NCI-H2171 treated with DMSO at 0.1 percent for 48 hours (cell line): Measurements from ENCODE around the gene CPA1.
A peak's percentile ranks its signal among the peaks of the same experiment; 100 is the strongest.
"Not testable (repeated sequence)": the region's sequence is repeated elsewhere in the genome, so short reads cannot be mapped to it uniquely, and the experiment has no call there.

Experiments used
- DNase-seq: peaks from one replicate; lab custom pipeline; 2025; lab: John Stamatoyannopoulos, UW

The CPA1 gene

DNA sequence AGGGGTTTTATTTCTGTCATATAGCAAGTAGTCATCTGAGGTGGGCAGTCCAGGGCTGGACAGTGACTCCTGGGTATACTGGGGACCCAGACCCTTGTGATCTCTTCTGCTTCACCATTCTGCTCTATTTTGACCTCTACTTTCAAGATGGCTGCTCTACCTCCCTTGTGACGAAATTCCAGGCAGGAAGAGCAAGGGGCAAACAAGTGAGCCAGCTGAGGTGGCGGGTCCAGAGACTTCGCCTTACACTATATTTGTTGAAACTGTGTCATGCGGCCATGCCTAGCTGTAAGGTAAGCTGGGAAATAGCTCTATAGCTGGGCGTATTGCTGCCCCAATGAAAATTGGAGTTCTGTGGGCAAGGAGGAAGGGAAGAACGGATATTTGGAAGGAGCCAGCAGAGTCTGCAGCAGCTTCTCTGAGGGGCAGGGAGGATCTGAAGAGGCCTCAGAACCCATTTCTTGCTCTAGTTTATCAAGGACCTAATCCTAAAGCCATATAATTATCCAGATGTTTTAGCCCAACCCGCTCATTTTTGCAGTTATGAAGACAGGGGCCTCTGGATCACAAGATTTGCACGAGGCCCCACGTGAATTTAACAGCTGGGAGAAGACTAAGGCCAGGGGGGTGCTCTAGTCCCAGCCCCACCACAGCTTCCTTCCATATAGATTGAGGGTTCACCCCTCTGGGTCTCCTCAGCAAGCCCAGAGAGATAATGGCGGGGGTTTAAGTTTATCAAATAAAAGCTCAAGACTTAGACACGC is 7.7 kb upstream of the CPA1 start:
- DNase-seq: no peak

GRCh38 chr7:130374507-130374906 is 5.8 kb upstream of the CPA1 start:
- DNase-seq: no peak

- DNase-seq: not testable (repeated sequence)
These were observed 3.8 kb upstream of the CPA1 start for GRCh38 chr7:130376461-130376860.

DNA sequence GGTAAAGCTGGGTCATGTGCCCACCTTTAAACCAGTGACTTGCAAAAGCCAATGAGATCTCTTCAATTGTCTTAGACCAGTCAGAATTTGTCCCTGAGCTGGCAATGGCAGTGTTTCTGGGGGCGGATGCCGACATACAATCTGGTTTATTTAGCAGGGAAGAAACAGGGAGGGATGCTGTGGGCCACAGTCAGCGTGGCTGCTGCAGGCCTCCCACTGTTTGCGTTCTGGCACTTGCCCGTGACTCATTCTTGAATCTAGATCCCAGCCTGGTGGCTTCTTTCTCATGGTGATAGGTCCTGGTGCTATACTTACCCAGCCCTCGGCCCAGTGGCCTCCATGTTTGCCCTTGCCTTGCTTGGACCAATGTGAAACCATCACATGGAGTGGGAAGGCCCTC is 3.1 kb upstream of the CPA1 start:
- no peak for DNase-seq

DNA sequence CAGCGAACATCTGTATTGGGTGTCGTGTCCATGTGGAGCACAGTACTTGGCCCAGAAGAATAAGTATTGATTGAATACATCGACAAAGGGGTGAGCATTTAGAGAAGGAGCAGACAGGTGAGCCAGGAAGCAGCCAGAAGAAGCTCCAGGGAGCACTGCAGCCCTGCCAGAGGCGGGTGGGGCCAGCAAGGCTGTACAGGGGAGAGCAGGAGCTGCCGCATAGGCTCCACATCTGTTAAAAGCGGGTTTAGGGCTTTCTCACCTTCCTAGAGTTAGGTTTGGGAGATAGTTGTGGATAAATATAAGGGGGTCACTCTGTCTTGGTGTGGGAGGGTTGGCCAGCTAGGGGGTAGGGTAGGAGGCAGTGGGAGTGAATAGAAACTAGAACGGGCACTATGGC is 1.3 kb upstream of the CPA1 start:
- DNase-seq: no peak

DNA sequence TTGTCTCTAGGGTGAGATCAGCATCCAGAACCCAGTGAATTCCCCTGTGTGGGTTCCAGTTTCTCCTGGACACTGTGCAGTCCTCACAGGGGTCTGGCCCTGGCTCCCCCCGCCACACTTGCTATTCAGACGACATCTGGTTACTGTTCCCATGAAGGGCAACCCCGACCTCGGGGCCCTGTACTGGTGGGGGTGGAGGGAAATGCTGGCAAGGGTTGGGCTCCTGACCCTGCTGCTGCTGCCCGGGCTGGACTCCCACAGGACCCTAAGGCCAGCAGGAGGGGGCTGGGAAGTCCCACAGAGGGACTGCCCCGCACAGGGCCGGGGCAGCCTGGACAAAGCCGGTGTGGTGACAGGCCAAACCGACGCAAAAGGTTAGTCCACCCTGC is 768 bp upstream of the CPA1 start:
- DNase-seq: no peak

DNA sequence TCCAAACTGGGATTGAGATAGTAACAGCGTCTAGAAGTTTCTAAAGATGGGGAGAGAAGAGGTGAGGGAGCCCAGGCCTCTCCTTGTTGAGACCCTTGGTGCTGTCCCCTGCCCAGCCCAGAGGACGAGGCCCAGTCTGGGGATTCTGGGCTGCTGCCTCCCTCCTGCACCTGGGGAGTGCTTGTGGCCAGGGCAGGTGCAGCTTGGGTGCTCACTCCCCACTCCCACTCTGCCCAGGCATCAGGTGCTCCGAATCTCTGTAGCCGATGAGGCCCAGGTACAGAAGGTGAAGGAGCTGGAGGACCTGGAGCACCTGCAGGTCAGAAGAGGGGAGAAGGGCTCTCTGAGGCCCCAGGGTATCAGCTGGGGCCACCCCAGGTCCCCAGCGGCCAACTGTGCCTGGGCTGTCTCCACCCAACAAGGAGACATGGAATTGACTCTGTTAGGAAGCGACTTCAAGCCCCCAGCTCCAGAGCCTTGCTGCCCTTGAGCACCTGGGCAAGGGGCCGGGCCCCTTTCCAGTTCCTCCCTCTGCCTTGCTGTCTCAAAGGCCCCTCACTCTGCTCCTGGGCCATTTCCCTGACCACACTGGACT is 664 bp downstream of the CPA1 start:
- DNase-seq: no peak

DNA sequence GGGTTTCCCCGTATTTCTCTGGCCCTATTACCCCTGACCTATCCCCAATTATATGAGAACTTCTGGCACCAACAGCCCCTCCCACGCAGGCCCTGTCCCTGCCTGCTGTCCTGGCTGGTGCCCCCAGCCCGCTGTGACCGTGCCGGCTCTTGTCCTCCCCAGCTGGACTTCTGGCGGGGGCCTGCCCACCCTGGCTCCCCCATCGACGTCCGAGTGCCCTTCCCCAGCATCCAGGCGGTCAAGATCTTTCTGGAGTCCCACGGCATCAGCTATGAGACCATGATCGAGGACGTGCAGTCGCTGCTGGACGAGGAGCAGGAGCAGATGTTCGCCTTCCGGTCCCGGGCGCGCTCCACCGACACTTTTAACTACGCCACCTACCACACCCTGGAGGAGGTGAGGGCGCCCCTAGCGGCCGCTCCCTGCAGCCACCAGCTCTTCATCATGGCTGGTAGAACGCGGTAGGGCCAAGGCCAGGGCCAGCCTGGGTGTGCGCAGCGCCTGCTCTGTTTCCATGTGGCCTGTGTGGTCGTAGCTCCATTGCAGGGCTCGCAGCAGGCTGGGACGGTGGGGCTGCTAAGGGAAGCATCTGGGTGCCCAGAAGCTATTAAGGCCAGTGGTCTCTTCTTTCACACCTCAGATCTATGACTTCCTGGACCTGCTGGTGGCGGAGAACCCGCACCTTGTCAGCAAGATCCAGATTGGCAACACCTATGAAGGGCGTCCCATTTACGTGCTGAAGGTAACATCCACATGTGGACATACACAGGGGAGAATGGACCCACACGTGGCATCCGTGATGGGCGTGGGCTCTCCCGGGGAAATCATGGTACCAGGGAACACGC is 1.4 kb downstream of the CPA1 start:
- DNase-seq: no peak

DNA sequence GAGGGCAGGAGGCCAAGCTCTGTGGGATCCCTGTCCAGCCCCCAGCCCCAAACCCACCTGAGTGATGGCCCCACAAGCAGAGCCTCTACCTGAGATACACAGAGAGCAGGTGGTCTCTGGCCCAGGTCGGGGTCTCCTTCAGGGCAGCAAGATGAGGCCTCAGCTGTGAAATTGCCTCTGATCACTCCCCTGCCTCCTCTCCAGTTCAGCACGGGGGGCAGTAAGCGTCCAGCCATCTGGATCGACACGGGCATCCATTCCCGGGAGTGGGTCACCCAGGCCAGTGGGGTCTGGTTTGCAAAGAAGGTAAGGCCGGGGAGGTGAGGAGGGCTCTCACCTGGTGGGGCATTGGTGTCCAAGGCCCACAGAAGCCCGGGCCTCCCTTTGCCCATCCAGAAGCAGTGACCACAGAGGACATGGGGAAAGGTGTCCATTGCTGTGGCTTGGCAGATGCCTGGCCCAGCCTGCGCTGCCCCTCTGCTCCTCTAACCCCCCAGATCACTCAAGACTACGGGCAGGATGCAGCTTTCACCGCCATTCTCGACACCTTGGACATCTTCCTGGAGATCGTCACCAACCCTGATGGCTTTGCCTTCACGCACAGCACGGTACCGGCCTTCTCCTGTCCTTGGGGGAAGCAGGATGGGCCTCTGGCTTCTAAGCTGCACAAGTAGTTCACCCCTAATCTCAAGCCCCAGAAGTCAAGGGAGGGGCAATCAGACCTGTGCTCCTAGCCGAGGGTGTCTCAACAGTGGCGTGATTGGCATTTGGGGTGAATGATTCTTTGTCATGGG is 3.1 kb downstream of the CPA1 start:
- no peak for DNase-seq

- DNase-seq: no peak
These were observed 4.1 kb downstream of the CPA1 start for GRCh38 chr7:130384371-130384801.

DNA sequence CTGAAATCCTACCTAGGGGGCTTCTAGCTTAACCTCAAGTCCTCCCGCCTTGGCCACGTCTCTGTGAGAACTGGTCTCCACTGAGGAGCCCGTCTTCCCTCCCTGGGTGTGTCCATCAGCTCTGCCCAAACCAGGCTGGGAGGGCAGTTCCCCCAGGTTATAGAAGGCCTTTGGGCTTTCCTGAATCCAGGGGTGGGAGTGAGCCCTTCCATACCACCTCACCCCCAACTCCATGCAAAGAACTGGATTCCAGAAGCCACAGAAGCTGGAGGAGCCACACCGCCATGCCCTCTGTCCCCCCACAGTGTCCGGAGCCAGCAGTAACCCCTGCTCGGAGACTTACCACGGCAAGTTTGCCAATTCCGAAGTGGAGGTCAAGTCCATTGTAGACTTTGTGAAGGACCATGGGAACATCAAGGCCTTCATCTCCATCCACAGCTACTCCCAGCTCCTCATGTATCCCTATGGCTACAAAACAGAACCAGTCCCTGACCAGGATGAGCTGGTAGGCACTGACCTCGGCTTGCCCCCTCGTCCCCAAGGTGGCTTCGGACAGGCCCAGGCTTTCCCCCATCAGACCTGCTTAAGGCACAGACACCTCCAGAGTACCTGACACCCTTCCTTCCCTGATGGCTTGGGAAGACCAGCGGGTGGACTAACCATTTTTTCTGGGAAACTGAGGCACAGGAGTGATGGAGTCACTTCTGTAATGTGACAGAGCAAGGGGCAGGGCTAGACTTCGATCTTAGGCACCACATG is 4.7 kb downstream of the CPA1 start:
- DNase-seq: no peak

- DNase-seq: no peak
These were observed 5.3 kb downstream of the CPA1 start for GRCh38 chr7:130385600-130386066.

- no peak for DNase-seq
These were observed 6.6 kb downstream of the CPA1 start for GRCh38 chr7:130386876-130387275.

GRCh38 chr7:130387306-130387627 is 7.0 kb downstream of the CPA1 start:
- no peak for DNase-seq

- DNase-seq: no peak
These were observed 7.5 kb downstream of the CPA1 start for GRCh38 chr7:130387628-130388403.

- DNase-seq: no peak
These were observed 8.4 kb downstream of the CPA1 start for GRCh38 chr7:130388671-130389070.

GRCh38 chr7:130390486-130390885 is 10.2 kb downstream of the CPA1 start:
- no peak for DNase-seq

DNA sequence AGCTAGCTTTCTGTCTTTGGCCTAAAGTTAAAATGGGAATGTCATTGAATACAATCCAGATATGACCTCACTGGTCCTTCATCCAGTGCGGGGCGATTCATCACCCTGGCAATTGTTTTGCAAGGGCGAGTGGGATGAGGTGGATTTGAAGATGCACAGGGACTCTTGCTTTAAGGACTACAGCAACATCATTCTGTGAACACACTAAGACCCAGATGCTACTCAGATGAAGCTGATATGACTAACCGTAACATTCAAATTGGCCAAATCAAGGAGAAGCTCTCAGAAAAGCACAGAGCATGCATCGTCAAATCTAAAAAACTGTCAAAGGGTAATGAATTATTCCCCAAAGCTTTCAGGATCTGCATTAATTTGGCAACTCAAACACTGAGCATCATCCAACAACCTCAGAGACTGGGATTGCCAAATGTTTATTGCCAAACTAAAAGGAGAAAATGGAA is 12.8 kb downstream of the CPA1 start:
- no peak for DNase-seq

DNA sequence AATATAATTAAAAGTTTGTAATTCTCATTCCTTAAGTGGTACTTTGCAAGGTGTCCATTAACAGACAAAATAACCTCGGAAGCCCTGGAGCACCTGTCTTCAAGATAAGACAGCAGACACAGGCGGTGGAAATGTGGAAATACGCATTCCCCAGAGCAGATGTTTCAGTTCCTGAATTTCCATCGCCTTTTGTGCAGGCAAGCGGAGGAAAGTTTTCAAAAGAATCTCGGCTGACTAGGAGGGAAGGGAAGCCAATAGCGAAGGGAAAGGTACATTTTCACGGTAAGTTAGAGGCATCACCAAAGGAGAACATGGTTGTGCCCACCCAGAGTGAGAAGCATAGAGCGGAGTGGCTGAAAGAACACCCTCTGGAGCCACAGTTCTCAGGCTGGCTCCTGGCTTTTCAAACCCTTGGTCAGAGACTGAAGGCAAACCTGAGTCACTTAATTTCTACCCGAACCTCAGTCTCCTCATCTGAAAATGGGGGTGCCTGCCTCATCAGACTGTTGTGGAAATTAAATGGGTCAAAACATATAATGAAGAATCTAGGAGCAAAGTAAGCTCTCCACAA is 13.6 kb downstream of the CPA1 start:
- DNase-seq: peak; percentile 11
